GM19193 (cell line): ENCODE results near the gene ATP4A.
A peak's percentile ranks its signal among the peaks of the same experiment; 100 is the strongest.

ENCODE experiments used
- POLR2A ChIP-seq: IDR thresholded peaks from 4 replicates; pipeline ENCODE4 v1.6.1; 2011; ENCODE audit not compliant: insufficient read depth, insufficient read length; ENCODE audit errors: extremely low read depth

Gene ATP4A

DNA sequence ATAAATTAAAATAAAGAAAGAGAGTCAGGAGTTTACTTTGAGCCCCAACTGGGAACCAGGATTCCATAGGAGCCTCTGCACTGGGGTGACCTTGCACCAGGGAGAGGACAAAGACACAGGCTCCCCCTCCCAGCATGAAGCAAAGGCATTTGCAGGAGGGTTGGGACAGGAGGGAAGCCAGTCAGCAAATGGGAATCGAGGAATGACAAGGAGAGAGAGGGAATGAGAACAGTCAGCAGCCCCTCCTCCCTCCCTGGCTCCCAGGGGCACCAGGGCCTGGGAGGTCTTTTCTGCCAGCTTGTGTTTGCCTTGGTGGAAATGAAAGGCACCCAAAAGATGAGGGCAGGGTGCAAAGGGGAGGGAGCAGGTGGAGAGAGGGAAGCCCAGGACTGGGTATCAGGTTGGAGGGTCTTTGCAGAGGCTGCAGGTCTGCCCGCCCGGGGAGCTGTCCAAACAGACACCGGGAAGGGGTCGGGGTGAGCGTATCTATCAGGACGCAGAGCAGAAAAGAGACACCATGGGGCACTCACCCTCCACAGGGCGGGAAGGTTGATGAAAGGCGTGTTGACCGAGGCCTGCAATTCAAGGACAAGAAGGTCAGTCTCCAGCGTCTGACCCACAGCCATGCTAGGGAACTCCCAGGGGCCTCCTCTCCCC is 39.1 kb downstream of the ATP4A start:
- TF ChIP-seq POLR2A = no peak

DNA sequence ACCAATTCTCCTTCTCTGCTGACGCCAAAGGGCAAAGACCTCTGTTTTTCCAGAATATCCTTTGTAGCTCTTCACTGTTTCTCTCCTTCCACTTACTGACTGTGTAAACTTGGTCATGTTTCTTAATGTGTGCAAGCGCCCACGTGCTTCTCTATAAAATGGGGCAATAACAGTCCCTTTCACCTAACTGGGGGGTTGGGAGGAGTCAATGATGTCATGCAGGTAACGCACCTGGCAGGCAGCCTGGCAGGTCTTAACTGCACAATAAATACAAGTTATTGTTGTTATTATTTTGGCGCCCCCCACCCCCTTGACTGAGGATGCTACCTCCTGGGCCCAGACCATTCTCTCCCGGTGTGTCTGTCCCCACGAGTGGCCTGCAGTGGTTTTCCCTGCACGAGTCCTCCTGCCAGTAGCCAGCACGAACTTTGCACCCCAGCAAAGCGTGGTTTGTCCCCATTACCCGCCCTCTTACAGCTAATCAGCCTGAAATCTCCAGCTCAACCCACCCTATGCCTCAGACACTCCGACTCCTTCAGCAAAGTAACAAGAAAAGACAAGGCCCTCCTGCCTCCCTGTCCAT is 40.6 kb downstream of the ATP4A start:
- no peak for TF ChIP-seq POLR2A

DNA sequence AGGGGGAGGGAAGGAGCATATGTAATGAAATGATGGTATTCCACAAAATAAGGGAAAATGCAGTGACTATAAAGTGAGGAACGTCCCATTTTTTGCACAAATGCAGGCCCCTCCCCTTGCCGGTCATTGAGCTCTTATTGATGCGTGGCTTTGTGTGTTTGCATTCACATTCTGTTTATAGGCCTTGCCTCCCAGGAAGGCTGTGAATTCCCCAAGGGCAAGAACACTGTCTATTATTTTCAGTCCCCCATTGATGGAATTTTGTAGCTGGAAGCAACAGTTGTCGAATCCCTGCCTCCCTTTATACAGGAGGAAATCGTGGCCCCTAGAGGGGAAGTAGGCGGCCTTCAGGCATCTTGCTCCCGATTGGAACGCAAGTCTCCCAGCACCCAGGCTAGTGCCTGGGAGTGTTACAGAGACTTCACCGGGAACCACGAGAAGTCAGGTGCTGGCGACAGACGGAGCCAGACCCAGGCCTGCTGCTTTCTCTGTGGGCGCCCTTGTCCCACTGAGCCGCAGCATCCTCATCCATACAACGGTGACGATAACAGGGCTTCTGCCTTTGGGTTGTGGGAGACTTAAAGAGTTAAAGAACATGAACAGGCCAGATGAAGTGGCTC is 42.2 kb downstream of the ATP4A start:
- no peak for TF ChIP-seq POLR2A

DNA sequence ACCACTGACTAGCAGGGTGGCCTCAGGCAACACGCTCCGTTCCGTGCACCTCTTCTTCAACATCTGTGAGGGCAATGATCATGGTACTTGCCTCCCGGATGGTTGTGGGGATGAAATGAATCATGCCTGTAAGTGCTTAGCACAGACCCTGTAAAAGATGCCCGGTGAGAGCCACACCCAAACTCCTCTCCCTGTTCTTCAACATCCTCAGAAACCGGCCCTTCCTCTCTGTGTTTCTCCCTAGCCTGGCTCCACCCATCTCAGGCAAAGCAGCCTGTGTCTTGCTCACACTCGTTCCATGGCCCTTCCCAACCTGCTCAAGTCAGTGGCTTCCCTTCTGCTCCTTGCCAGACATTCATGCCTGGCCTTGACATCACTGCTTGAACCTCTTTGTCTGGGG is 44.2 kb downstream of the ATP4A start:
- no peak for TF ChIP-seq POLR2A

DNA sequence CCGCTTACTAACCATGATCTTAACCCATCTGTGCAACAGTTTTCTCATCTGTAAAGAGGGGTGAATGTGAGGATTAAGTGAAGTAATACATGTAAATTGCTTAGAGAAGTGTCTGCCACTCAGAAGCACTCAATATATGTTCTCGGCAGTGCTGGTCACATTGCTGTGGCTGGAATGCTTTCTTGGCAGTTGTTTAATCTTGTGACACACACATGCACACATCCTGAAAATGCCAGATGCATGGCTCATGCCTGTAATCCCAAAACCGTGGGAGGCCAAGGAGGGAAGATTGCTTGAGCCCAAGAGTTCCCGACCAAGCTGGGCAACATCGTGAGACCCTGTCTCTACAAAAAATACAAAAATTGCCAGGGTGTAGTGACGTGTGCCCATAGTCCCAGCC is 45.1 kb downstream of the ATP4A start:
- no peak for TF ChIP-seq POLR2A

- TF ChIP-seq POLR2A = no peak
Observed at GRCh38 chr19:35517342-35517741, 46.1 kb downstream of the ATP4A start.

DNA sequence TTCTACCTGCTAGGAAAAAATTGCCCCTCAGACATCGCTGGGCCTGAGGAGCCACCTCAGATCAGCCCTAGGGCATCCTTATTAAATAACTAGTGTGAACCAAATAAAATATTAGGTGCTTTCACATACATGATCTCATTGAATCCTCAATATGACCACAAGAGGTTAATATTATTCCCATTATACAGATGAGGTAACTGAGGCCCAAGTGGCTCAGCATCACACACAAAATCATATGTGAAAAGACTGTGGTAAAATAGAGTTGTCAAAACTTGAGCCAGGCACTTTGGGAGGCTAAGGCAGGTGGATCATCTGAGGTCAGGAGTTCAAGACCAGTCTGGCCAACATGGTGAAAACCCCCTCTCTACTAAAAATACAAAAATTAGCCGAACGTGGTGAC is 47.1 kb downstream of the ATP4A start:
- TF ChIP-seq POLR2A = no peak

DNA sequence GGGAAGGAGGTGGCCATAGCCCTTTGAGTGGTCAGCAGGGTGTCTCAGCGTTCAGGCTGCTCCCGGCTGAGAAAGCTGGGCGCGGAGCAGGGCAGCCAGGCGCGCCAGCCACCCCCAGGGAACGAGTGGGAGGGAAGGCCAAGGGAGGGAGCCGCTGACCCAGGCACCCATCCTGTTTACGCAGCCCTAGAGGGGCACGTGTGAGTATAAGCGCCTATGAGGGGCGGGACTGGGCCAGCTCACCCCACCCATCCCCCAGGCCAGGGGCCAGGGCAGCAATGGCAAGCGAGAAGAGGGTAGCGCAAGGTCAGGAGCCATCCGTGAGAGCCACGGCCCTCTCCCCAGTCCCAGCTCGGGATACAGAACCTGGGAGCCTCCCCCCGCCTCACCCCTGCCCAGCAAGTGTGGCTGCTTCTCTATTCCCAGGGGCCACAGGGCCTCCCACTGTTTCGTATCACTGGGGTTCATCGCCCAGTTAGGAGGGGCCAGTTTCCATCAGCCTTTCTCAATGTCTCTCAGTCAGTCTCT is 49.1 kb downstream of the ATP4A start:
- TF ChIP-seq POLR2A = no peak

GRCh38 chr19:35513628-35514281 is 49.7 kb downstream of the ATP4A start, which contains the start of gene DMKN:
TSS of gene DMKN (minus strand) at chr19:35513649. CDS start at chr19:35513475, 174 bp downstream.
- TF ChIP-seq POLR2A = no peak

DNA sequence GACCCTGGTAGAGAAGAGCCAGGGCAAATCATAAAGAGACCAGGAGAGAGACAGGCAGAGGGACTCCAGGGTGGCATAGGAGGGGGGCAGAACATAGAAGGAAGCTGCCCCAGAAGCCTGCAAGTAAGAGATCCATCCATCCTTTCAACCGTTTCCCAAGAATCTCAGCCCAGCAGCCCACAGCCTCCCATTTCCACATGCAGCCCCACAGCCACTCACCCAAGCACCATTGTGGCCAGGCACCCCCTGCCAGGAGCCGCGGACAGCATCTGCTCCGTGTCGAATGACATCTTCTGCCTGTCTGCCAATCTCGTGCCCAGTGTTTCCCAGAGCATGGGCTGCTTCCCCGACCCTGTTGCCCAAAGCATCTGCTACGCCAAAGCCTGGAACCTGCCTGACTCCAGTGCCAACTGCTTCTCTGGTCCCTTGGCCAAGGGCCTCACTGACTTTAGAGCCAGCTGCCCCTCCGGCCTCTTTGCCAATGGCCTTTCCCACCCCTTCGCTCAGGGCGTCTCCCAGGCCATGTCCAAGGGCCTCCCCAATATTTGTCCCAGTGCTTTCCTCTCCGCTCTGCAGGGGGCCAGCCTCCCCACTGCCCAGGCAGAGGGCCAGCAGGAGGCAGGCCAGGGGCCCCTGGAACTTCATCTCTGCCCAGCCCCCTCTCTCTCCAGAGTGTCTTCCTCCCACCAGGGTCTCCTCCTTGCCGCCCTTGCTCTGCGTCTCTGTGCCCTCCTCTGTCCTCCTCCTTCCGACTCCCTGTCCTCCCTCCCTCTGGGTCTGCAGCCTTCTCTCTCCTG is 50.4 kb downstream of the ATP4A start:
- TF ChIP-seq POLR2A = no peak

DNA sequence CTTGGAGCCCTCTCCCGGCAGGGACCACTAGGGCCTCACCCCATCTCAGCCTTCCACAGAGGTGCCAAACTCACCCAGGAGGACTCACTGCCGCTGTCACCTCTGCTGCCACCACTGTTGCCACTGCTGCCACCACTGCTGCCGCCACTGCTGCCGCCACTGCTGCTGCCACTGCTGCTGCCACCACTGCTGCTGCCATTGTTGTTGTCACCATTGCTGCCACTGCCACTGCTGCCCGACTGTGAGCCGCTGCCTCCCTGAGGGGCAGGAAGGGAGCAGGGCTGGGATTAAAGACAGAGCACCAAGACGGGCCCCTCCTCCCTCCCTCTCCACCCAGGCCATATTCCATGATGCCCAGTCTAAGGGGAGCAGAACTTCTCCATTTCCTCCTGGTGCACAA is 52.1 kb downstream of the ATP4A start:
- no peak for TF ChIP-seq POLR2A

DNA sequence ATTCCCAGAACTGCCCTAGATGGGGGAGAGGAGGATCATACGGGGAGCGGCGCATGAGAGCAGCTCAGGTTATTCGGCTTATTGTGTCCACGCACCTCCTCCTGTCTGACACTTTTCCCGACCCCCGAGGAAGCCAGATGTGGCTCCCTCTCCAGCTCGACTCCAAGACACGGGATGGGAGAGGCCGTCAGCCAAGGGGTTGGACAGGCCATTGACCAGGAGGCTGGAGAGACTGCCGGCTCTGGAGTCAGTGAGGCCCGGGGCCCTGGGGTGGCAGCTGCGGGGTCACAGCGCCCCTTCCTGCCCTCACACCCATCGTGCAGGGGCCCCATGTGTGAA is 52.9 kb downstream of the ATP4A start:
- no peak for TF ChIP-seq POLR2A

DNA sequence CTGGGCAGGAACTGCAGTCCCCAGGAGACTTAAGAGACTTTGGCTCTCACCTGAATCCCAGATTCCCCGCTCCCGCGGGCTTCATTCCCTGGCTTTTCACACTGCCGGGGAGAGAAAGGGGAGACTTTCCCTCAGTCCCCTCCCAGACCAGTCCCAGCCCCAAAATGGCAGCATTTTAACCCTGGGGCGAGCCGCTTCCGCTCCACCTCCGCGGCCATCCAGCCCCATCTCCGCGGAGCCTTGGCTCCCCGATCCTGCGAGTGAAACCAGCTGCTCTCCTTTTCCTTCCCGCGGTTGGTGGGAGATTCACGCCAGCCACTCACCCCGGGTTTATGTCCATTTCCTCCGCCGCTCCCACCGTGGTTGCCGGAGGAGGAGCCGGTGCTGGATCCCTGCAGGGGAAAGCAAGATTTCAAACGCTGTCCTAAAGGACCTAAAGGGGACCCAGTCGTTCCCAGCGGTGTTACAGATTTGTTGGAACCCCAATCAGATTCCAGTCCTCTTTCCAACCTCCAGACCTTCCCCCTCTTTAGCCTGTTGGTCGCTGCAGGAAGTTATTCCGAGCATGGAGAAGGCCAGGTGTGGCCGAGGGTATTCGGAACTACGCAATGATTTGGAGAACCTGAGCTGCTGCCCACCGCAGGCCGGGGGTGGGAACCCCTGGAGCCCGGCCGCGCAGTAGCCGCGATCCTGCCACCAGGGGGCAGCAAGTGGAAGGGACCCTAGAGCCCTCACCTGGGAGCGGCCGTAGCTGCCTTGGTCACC is 53.4 kb downstream of the ATP4A start:
- peak; percentile 41 for TF ChIP-seq POLR2A

DNA sequence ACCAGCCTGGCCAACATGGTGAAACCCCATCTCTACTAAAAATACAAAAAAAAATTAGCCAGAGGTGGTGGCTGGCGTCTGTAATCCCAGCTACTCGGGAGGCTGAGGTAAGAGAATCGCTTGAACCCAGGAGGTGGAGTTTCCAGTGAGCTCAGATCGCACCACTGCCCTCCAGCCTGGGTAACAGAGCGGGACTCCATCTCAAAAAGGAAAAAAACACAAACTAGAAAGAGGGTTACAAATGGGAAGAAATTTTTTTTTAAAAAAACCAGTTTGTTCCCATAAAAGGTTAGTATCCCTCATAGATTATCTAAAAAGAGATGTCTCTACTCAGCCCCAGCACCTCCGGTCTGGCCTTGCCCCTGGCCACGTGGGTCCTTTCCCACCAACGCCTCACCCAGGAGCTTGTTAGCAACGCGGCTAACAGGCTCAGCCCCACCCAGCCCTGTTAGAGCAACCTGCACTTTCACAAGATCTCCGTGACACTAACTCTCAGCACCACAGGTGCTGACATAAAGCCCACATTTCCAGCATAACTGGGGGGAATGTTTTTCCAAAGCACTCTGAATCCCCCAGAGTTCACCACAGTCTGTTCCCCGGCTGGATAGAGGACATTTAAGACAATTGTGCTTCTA is 54.3 kb downstream of the ATP4A start:
- peak; percentile 43 for TF ChIP-seq POLR2A
